Measurements from ENCODE around the gene COL23A1. TPM values are rescaled to one million over a fixed set of nuclear protein-coding genes. Genes with fewer than 3 reads are reported as not detected.

Gene COL23A1
- total RNA-seq, 2 experiments from 2014 or later = 0.63 to 0.68 TPM

- ATAC-seq (no peak), DNase-seq (no peak)
- Mint-ChIP-seq H3K36me3 (ENCODE audit: low read depth) (no peaks in the 10 kb centered on the region), H3K4me1 (ENCODE audit: low read depth) (peaks cover 6% of the 10 kb centered on the region), H3K9me3 (ENCODE audit: insufficient read depth) (no peaks in the 10 kb centered on the region), H3K27ac (no peak overlapping the region), H3K4me3 (no peak overlapping the region), H3K27me3 (ENCODE audit: low read depth) (peaks cover 3% of the 10 kb centered on the region)
- ChIA-PET CTCF (no interaction called here), POLR2A (no interaction called here)
Observed at GRCh38 chr5:178438796-178439195, 151.4 kb downstream of the COL23A1 start.

- H3K36me3 Mint-ChIP-seq (ENCODE audit: low read depth) = no peaks in the 10 kb centered on the region
- DNase-seq = no peak
- ChIA-PET CTCF (no interaction called here), POLR2A (no interaction called here)
- H3K4me1 Mint-ChIP-seq (ENCODE audit: low read depth) = no peaks in the 10 kb centered on the region
- H3K27me3 Mint-ChIP-seq (ENCODE audit: low read depth) = peaks cover 3% of the 10 kb centered on the region
- no peak overlapping the region for H3K4me3 Mint-ChIP-seq
- no peak for ATAC-seq
- H3K27ac Mint-ChIP-seq = no peak overlapping the region
- no peaks in the 10 kb centered on the region for H3K9me3 Mint-ChIP-seq (ENCODE audit: insufficient read depth)
Observed at GRCh38 chr5:178437386-178438075, 152.7 kb downstream of the COL23A1 start.

- H3K36me3 Mint-ChIP-seq (ENCODE audit: low read depth) = no peaks in the 10 kb centered on the region
- no peak for ATAC-seq
Observed at GRCh38 chr5:178436326-178436940, 153.8 kb downstream of the COL23A1 start.

GRCh38 chr5:178435321-178436238 is 154.6 kb downstream of the COL23A1 start:
- Mint-ChIP-seq H3K27me3 (ENCODE audit: low read depth) (peaks cover 3% of the 10 kb centered on the region), H3K36me3 (ENCODE audit: low read depth) (no peaks in the 10 kb centered on the region), H3K9me3 (ENCODE audit: insufficient read depth) (no peaks in the 10 kb centered on the region), H3K4me3 (no peak overlapping the region), H3K27ac (no peak overlapping the region), H3K4me1 (ENCODE audit: low read depth) (no peaks in the 10 kb centered on the region)
- ATAC-seq (no peak), DNase-seq (no peak)
- CTCF ChIA-PET = no interaction called here
- POLR2A ChIA-PET = no interaction called here

More at GRCh38 chr5:178436326-178436940, 153.8 kb downstream of the COL23A1 start:
- peaks cover 3% of the 10 kb centered on the region for H3K27me3 Mint-ChIP-seq (ENCODE audit: low read depth)
- H3K9me3 Mint-ChIP-seq (ENCODE audit: insufficient read depth) = no peaks in the 10 kb centered on the region
- ChIA-PET POLR2A (no interaction called here), CTCF (no interaction called here)
- no peak overlapping the region for H3K27ac Mint-ChIP-seq
- DNase-seq = no peak
- H3K4me3 Mint-ChIP-seq = no peak overlapping the region
- no peaks in the 10 kb centered on the region for H3K4me1 Mint-ChIP-seq (ENCODE audit: low read depth)

- Mint-ChIP-seq H3K27ac (no peak overlapping the region), H3K4me3 (no peak overlapping the region), H3K9me3 (ENCODE audit: insufficient read depth) (no peaks in the 10 kb centered on the region), H3K36me3 (ENCODE audit: low read depth) (no peaks in the 10 kb centered on the region), H3K4me1 (ENCODE audit: low read depth) (no peaks in the 10 kb centered on the region), H3K27me3 (ENCODE audit: low read depth) (no peaks in the 10 kb centered on the region)
- DNase-seq = no peak
- ChIA-PET POLR2A (no interaction called here), CTCF (no interaction called here)
- no peak for ATAC-seq
Observed at GRCh38 chr5:178434851-178435250, 155.3 kb downstream of the COL23A1 start.

- CTCF ChIA-PET = no interaction called here
- no peak for DNase-seq
- no peak overlapping the region for H3K27ac Mint-ChIP-seq
Observed at GRCh38 chr5:178434016-178434761, 156.0 kb downstream of the COL23A1 start.

GRCh38 chr5:178433273-178433775 is 156.9 kb downstream of the COL23A1 start:
- ChIA-PET CTCF (no interaction called here), POLR2A (no interaction called here)
- Mint-ChIP-seq H3K36me3 (ENCODE audit: low read depth) (no peaks in the 10 kb centered on the region), H3K27me3 (ENCODE audit: low read depth) (no peaks in the 10 kb centered on the region), H3K27ac (no peak overlapping the region), H3K9me3 (ENCODE audit: insufficient read depth) (no peaks in the 10 kb centered on the region), H3K4me3 (no peak overlapping the region), H3K4me1 (ENCODE audit: low read depth) (no peaks in the 10 kb centered on the region)
- ATAC-seq (no peak), DNase-seq (no peak)

More at GRCh38 chr5:178434016-178434761, 156.0 kb downstream of the COL23A1 start:
- H3K4me1 Mint-ChIP-seq (ENCODE audit: low read depth) = no peaks in the 10 kb centered on the region
- no peaks in the 10 kb centered on the region for H3K9me3 Mint-ChIP-seq (ENCODE audit: insufficient read depth)
- ATAC-seq = no peak
- POLR2A ChIA-PET = no interaction called here
- H3K36me3 Mint-ChIP-seq (ENCODE audit: low read depth) = no peaks in the 10 kb centered on the region
- H3K27me3 Mint-ChIP-seq (ENCODE audit: low read depth) = no peaks in the 10 kb centered on the region
- H3K4me3 Mint-ChIP-seq = no peak overlapping the region

GRCh38 chr5:178432421-178433272 is 157.5 kb downstream of the COL23A1 start:
- H3K4me1 Mint-ChIP-seq (ENCODE audit: low read depth) = no peaks in the 10 kb centered on the region
- DNase-seq = no peak
- no peaks in the 10 kb centered on the region for H3K27me3 Mint-ChIP-seq (ENCODE audit: low read depth)
- ChIA-PET POLR2A (no interaction called here), CTCF (no interaction called here)
- H3K4me3 Mint-ChIP-seq = no peak overlapping the region
- no peaks in the 10 kb centered on the region for H3K36me3 Mint-ChIP-seq (ENCODE audit: low read depth)
- no peaks in the 10 kb centered on the region for H3K9me3 Mint-ChIP-seq (ENCODE audit: insufficient read depth)
- no peak overlapping the region for H3K27ac Mint-ChIP-seq
- no peak for ATAC-seq

GRCh38 chr5:178431782-178432165 is 158.4 kb downstream of the COL23A1 start:
- Mint-ChIP-seq H3K4me3 (no peak overlapping the region), H3K27ac (no peak overlapping the region), H3K27me3 (ENCODE audit: low read depth) (no peaks in the 10 kb centered on the region), H3K9me3 (ENCODE audit: insufficient read depth) (no peaks in the 10 kb centered on the region), H3K4me1 (ENCODE audit: low read depth) (no peaks in the 10 kb centered on the region), H3K36me3 (ENCODE audit: low read depth) (no peaks in the 10 kb centered on the region)
- ATAC-seq = no peak
- POLR2A ChIA-PET = no interaction called here
- no peak for DNase-seq
- CTCF ChIA-PET = no interaction called here

GRCh38 chr5:178431063-178431781 is 159.0 kb downstream of the COL23A1 start:
- H3K36me3 Mint-ChIP-seq (ENCODE audit: low read depth) = no peaks in the 10 kb centered on the region
- ChIA-PET CTCF (no interaction called here), POLR2A (no interaction called here)
- H3K27me3 Mint-ChIP-seq (ENCODE audit: low read depth) = no peaks in the 10 kb centered on the region
- ATAC-seq = no peak
- DNase-seq = no peak
- H3K9me3 Mint-ChIP-seq (ENCODE audit: insufficient read depth) = no peaks in the 10 kb centered on the region
- no peak overlapping the region for H3K27ac Mint-ChIP-seq
- H3K4me1 Mint-ChIP-seq (ENCODE audit: low read depth) = no peaks in the 10 kb centered on the region
- H3K4me3 Mint-ChIP-seq = no peak overlapping the region

Measured in activated CD8-positive, alpha-beta T cell treated with anti-CD3 and anti-CD28 coated beads, Interleukin-2, amount 10 ng/mL, durations not matched to agents 7 days and 5 days (primary cell).